Type B pancreatic cell (in vitro differentiated cells): ENCODE results near the gene ANTXR2. TPM values are rescaled to one million over a fixed set of nuclear protein-coding genes. Genes with fewer than 3 reads are reported as not detected.

Source experiments
- DNase-seq: peaks from one replicate; pipeline ENCODE4 v3.0.0; 2021; ENCODE audit warnings: mixed read lengths; ENCODE audit not compliant: unreplicated experiment; ENCODE audit errors: extremely low spot score
- H3K27ac Mint-ChIP-seq: 2 replicates; pipeline ENCODE4 v1.8.0; 2021; ENCODE audit warnings: mild to moderate bottlenecking, mixed read lengths
- H3K27me3 Mint-ChIP-seq: 2 replicates; pipeline ENCODE4 v1.8.0; 2021; ENCODE audit warnings: mixed read lengths
- H3K36me3 Mint-ChIP-seq: 2 replicates; pipeline ENCODE4 v1.8.0; 2021; ENCODE audit warnings: mixed read lengths
- H3K4me1 Mint-ChIP-seq: one replicate; pipeline ENCODE4 v1.8.0; 2021; ENCODE audit warnings: mixed read lengths; ENCODE audit not compliant: unreplicated experiment
- H3K4me3 Mint-ChIP-seq: 2 replicates; pipeline ENCODE4 v1.8.0; 2021; ENCODE audit warnings: mild to moderate bottlenecking, mixed read lengths
- H3K9me3 Mint-ChIP-seq: 2 replicates; pipeline ENCODE4 v1.8.0; 2021; ENCODE audit warnings: mixed read lengths
- CTCF ChIP-seq: fragments of 200-600 bp; sonication (generic); conservative IDR thresholded peaks from 2 replicates; pipeline ENCODE4 v1.5.0; 2021; ENCODE audit warnings: antibody characterized with exemption, mild to moderate bottlenecking
- total RNA-seq: library from RNA; stranded (reverse); gene quantifications from 2 replicates; pipeline ENCODE4 v1.2.1, GENCODE V29; 2021; ENCODE audit warnings: low replicate concordance

Gene ANTXR2
- total RNA-seq, 1 donor from 2014 or later: 30.4 TPM

- Mint-ChIP-seq H3K36me3 (no peaks in the 10 kb centered on the region), H3K4me1 (no peaks in the 10 kb centered on the region), H3K4me3 (no peak overlapping the region), H3K27me3 (peaks cover 12% of the 10 kb centered on the region), H3K27ac (no peak overlapping the region), H3K9me3 (no peaks in the 10 kb centered on the region)
- TF ChIP-seq CTCF: no peak
- no peak for DNase-seq
Observed at GRCh38 chr4:80091184-80091583, 18.2 kb upstream of the ANTXR2 start.

- Mint-ChIP-seq H3K36me3 (no peaks in the 10 kb centered on the region), H3K9me3 (no peaks in the 10 kb centered on the region), H3K27ac (no peak overlapping the region), H3K4me1 (no peaks in the 10 kb centered on the region), H3K27me3 (peaks cover 12% of the 10 kb centered on the region), H3K4me3 (no peak overlapping the region)
- DNase-seq: no peak
- TF ChIP-seq CTCF: no peak
Observed at GRCh38 chr4:80090090-80090489, 17.1 kb upstream of the ANTXR2 start.

GRCh38 chr4:80088471-80088870, 15.4 kb upstream of the ANTXR2 start:
- H3K4me3 Mint-ChIP-seq: no peak overlapping the region
- H3K36me3 Mint-ChIP-seq: no peaks in the 10 kb centered on the region
- H3K9me3 Mint-ChIP-seq: no peaks in the 10 kb centered on the region
- DNase-seq: no peak
- TF ChIP-seq CTCF: no peak
- no peaks in the 10 kb centered on the region for H3K4me1 Mint-ChIP-seq
- peaks cover 12% of the 10 kb centered on the region for H3K27me3 Mint-ChIP-seq
- H3K27ac Mint-ChIP-seq: no peak overlapping the region

- no peak for TF ChIP-seq CTCF
- Mint-ChIP-seq H3K9me3 (no peaks in the 10 kb centered on the region), H3K4me3 (no peak overlapping the region), H3K27me3 (peaks cover 4% of the 10 kb centered on the region), H3K27ac (no peak overlapping the region), H3K4me1 (no peaks in the 10 kb centered on the region), H3K36me3 (no peaks in the 10 kb centered on the region)
- DNase-seq: no peak
Observed at GRCh38 chr4:80086296-80086695, 13.3 kb upstream of the ANTXR2 start.

GRCh38 chr4:80085081-80085480, 12.1 kb upstream of the ANTXR2 start:
- no peak for TF ChIP-seq CTCF
- no peaks in the 10 kb centered on the region for H3K36me3 Mint-ChIP-seq
- no peak for DNase-seq
- peaks cover 4% of the 10 kb centered on the region for H3K27me3 Mint-ChIP-seq
- no peaks in the 10 kb centered on the region for H3K9me3 Mint-ChIP-seq
- no peak overlapping the region for H3K27ac Mint-ChIP-seq
- no peak overlapping the region for H3K4me3 Mint-ChIP-seq
- no peaks in the 10 kb centered on the region for H3K4me1 Mint-ChIP-seq

- Mint-ChIP-seq H3K9me3 (no peaks in the 10 kb centered on the region), H3K27ac (no peak overlapping the region), H3K4me1 (no peaks in the 10 kb centered on the region), H3K36me3 (no peaks in the 10 kb centered on the region), H3K27me3 (peaks cover under 1% of the 10 kb centered on the region), H3K4me3 (no peak overlapping the region)
- TF ChIP-seq CTCF: no peak
- no peak for DNase-seq
Observed at GRCh38 chr4:80082693-80083092, 9.7 kb upstream of the ANTXR2 start.
